Lung (tissue), 12 donors: ENCODE measurements around the gene ARHGAP10. TPM values are rescaled to one million over a fixed set of nuclear protein-coding genes. Genes with fewer than 3 reads are reported as not detected.

Source experiments
- ATAC-seq: fragments of 200-7000 bp; cut with Tn5 transposase; one replicate; pipeline ENCODE4 v1.9.1; 2020; ENCODE audit warnings: moderate number of reproducible peaks; ENCODE audit not compliant: insufficient read depth, low FRiP score
- DNase-seq, 3 donors: peaks; one replicate each; pipeline ENCODE4 v3.0.0-alpha.2; 2013 to 2017
- H3K27ac ChIP-seq, 2 donors: one replicate each; pipeline ENCODE4 v1.5.1; 2013; ENCODE audit warnings: mild to moderate bottlenecking in 2 of 2, moderate library complexity in 2 of 2, control low read depth in 1 of 2, inconsistent platforms in 1 of 2, low read depth in 1 of 2, low read length in 1 of 2
- H3K27me3 ChIP-seq, 3 donors: one replicate each; pipeline ENCODE4 v1.5.1; 2013; ENCODE audit warnings: low read length in 2 of 3; ENCODE audit not compliant: control insufficient read depth in 3 of 3, insufficient read depth in 3 of 3
- H3K36me3 ChIP-seq, 4 donors: one replicate each; pipeline ENCODE4 v1.5.1; 2013; ENCODE audit warnings: low read length in 4 of 4, mild to moderate bottlenecking in 1 of 4, moderate library complexity in 1 of 4; ENCODE audit not compliant: control insufficient read depth in 4 of 4, insufficient read depth in 4 of 4
- H3K4me1 ChIP-seq, 5 donors: one replicate each; pipeline ENCODE4 v1.5.1; 2013; ENCODE audit warnings: low read length in 5 of 5, mild to moderate bottlenecking in 2 of 5, moderate library complexity in 1 of 5; ENCODE audit not compliant: control insufficient read depth in 5 of 5, insufficient read depth in 5 of 5
- H3K4me3 ChIP-seq: one replicate; pipeline ENCODE4 v1.5.1; 2013; ENCODE audit warnings: mild to moderate bottlenecking, control low read depth, moderate library complexity
- H3K9ac ChIP-seq, 2 donors: one replicate each; pipeline ENCODE4 v1.5.1; 2013; ENCODE audit warnings: low read length in 2 of 2, control low read depth in 1 of 2; ENCODE audit not compliant: insufficient read depth in 1 of 2
- H3K9me3 ChIP-seq, 4 donors: one replicate each; pipeline ENCODE4 v1.5.1; 2013; ENCODE audit warnings: low read length in 3 of 4, mild to moderate bottlenecking in 1 of 4, moderate library complexity in 1 of 4; ENCODE audit not compliant: control insufficient read depth in 4 of 4, insufficient read depth in 3 of 4
- WGBS, 2 donors: extraction: QIAGEN DNeasy Blood & Tissue Kit; methylation state at CpG; one replicate each; pipeline ENCODE4 v1.1.7; 2013; 5-methylcytosine and 5-hydroxymethylcytosine counted together
- polyA plus RNA-seq, 2 donors: library from polyadenylated mRNA; stranded (reverse); fragments of 200-250 nt; gene quantifications; one replicate each; pipeline ENCODE4 v1.2.1, GENCODE V29; 2013
- total RNA-seq, 2 donors: library from RNA; depleted of rRNA in 1 of 2; stranded (reverse); fragments of >200 nt in 1 of 2; gene quantifications; one replicate each; pipeline ENCODE4 v1.2.1, GENCODE V29; 2014 to 2021
- TF ChIP-seq, protein P1 (sequence below): IDR thresholded peaks from 2 replicates; pipeline ENCODE4 v1.5.1; 2012; ENCODE audit warnings: mild to moderate bottlenecking; ENCODE audit errors: control extremely low read depth, extremely low read depth
- donor health status: control.
- donor health status: control.
- donor health status: Bipolar disorder and iron deficiency.
- donor health status: healthy.
- donor health status: DM: yes; HTN: yes; CAD: no.

The ARHGAP10 gene
- total and polyA plus RNA-seq, 4 donors, result 9.1 to 25.0 (median 17.5) TPM

DNA sequence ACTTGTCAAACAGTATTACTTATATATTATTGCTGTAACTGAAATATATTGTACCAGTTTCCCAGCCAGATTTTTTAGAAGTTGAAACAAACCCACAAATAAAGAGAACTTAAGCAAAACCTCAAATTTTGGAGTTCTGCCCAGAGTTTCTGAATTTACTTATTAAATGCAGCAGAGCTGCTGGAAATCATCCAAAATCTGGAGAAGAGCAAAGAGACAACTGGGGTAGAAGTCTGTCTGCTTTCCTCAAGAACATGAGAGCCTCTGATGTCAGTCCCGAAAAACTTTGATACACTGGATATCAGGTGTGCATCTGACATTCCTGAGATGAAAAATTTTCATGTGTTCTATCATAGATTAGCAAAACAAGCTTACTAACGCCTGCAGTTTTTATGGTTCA lies 384.4 kb downstream of the ARHGAP10 start:
- no peak overlapping the region for H3K9ac ChIP-seq
- H3K9me3 ChIP-seq, result no peaks in the 10 kb centered on the region
- H3K36me3 ChIP-seq, result peaks cover 0 to 26% (median 5%) of the 10 kb centered on the region in 4 donors
- H3K27me3 ChIP-seq, result no peaks in the 10 kb centered on the region
- no peak for ATAC-seq
- TF ChIP-seq, protein P1, sequence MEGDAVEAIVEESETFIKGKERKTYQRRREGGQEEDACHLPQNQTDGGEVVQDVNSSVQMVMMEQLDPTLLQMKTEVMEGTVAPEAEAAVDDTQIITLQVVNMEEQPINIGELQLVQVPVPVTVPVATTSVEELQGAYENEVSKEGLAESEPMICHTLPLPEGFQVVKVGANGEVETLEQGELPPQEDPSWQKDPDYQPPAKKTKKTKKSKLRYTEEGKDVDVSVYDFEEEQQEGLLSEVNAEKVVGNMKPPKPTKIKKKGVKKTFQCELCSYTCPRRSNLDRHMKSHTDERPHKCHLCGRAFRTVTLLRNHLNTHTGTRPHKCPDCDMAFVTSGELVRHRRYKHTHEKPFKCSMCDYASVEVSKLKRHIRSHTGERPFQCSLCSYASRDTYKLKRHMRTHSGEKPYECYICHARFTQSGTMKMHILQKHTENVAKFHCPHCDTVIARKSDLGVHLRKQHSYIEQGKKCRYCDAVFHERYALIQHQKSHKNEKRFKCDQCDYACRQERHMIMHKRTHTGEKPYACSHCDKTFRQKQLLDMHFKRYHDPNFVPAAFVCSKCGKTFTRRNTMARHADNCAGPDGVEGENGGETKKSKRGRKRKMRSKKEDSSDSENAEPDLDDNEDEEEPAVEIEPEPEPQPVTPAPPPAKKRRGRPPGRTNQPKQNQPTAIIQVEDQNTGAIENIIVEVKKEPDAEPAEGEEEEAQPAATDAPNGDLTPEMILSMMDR, result no peak
- H3K4me1 ChIP-seq, result peaks cover 0 to 9% (median 2%) of the 10 kb centered on the region in 5 donors
- 60 to 77% methylated on average over 2 of the region's 2 CpGs for WGBS, 2 donors
- H3K4me3 ChIP-seq, result no peak overlapping the region
- no peak overlapping the region for H3K27ac ChIP-seq
- peak in 2 of 3 donors; percentile 95 to 97 for DNase-seq

DNA sequence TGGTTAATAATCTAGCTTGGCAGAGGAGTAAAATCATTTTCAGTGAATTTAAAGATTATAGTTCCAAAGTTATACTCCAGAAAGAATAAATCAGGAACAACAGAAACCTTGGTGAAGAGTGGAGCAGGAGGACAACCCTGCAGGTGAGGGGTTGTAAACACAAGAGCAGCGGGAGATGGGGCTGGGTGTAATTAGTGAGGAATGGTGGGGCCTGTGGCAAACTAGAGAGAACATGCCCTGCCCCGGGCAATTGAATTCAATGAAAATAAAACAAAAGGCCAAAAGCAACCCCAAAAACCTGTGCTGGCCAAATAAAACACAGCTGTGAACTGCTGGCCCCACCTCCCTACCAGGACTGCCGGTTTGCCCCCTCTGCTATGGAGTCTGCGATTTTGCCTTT lies 385.1 kb downstream of the ARHGAP10 start:
- TF ChIP-seq, protein P1, result no peak
- Histone ChIP-seq H3K9me3 (no peaks in the 10 kb centered on the region), H3K4me1 (peaks cover 0 to 9% (median 2%) of the 10 kb centered on the region in 5 donors), H3K4me3 (no peak overlapping the region), H3K9ac (no peak overlapping the region), H3K27me3 (no peaks in the 10 kb centered on the region), H3K36me3 (peaks cover 0 to 22% (median 5%) of the 10 kb centered on the region in 4 donors), H3K27ac (no peak overlapping the region)
- DNase-seq (no peak), ATAC-seq (no peak)
- WGBS, 2 donors, result 94 to 98% methylated on average over 4 of the region's 4 CpGs

DNA sequence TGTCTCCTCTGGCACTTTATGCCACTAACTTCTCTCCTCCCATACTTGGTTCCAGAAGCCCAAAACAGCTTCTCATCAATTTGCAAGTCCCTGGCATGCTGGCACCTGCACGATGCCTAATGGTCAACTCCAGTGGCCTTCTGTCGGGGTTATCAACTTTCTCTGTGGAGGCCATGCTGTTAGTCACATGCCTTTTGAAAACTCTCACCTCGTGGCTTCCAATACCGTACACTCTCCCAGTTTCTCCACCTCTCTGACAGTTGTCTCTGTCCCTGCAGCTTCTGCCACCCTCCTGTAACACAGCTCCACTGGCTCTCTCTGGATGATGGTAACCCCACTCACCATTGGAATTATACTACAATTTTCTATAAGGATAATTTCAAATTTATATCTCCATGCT lies 386.3 kb downstream of the ARHGAP10 start:
- H3K9ac ChIP-seq, result no peak overlapping the region
- H3K36me3 ChIP-seq, result peaks cover 0 to 18% (median 5%) of the 10 kb centered on the region in 4 donors
- no peak overlapping the region for H3K27ac ChIP-seq
- peaks cover 0 to 9% (median 2%) of the 10 kb centered on the region in 5 donors for H3K4me1 ChIP-seq
- ATAC-seq (no peak), DNase-seq (no peak)
- H3K4me3 ChIP-seq, result no peak overlapping the region
- TF ChIP-seq, protein P1, result no peak
- H3K27me3 ChIP-seq, result no peaks in the 10 kb centered on the region
- 94% methylated on average over 4 of the region's 4 CpGs for WGBS, 2 donors
- peaks cover 0 to 2% (median under 1%) of the 10 kb centered on the region in 4 donors for H3K9me3 ChIP-seq

GRCh38 chr4:148118633-148119032 lies 386.7 kb downstream of the ARHGAP10 start:
- DNase-seq (no peak), ATAC-seq (no peak)
- H3K9me3 ChIP-seq, result peaks cover 0 to 5% (median 2%) of the 10 kb centered on the region in 4 donors
- peaks cover 0 to 14% (median 5%) of the 10 kb centered on the region in 4 donors for H3K36me3 ChIP-seq
- no peaks in the 10 kb centered on the region for H3K27me3 ChIP-seq
- WGBS, 2 donors, result 73 to 86% methylated on average over 3 of the region's 3 CpGs
- H3K27ac ChIP-seq, result no peak overlapping the region
- no peak overlapping the region for H3K4me3 ChIP-seq
- H3K4me1 ChIP-seq, result peaks cover 0 to 9% (median 2%) of the 10 kb centered on the region in 5 donors
- TF ChIP-seq, protein P1, result no peak
- no peak overlapping the region for H3K9ac ChIP-seq
